ENCODE measurements around the gene RABGAP1L.

The RABGAP1L gene

GRCh38 chr1:174713796-174714195, 554.5 kb downstream of the RABGAP1L start:
- no peak for DNase-seq (ENCODE audit: low read depth)

- no peak for DNase-seq (ENCODE audit: low read depth)
Observed at GRCh38 chr1:174719194-174719593, 559.9 kb downstream of the RABGAP1L start.

DNA sequence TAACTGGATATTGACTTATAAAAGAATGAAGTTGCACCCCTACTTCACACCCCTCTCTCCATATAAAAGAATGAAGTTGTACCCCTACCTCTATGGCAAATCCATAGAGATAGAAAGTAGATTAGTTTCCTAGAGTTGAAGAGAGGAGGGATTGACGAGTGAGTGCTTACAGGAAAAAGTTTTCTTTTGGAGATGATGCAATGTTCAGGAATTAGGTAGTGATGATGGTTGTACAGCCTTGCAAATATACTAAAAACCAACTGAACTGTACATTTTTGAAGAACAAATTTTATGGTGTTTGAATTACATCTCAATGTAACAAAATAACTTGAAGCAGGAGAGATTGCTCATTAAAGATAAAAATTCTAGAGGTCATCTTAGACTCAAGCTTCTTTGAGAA, 561.3 kb downstream of the RABGAP1L start:
- DNase-seq (ENCODE audit: low read depth) = no peak

- DNase-seq (ENCODE audit: low read depth) = no peak
Observed at GRCh38 chr1:174721246-174721645, 561.9 kb downstream of the RABGAP1L start.

- DNase-seq (ENCODE audit: low read depth) = no peak
Observed at GRCh38 chr1:174723816-174724215, 564.5 kb downstream of the RABGAP1L start.

DNA sequence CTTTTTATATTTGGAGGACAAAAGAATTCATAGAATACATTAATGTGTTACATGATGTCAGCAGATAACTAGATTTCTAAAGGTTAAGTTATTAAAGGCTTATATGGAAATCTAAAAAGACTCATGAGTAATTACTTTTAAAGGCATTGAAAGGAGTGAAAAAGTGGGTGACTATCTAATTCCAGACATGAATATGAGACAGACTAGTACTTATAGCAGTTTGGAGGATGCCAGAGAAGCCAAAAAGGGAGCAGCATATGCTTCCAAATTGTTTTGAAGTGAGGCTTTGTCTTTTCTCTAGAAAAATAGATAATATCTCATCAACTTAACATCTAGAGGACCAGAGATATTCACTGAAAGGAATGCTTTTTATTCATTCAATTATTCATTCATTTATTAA, 564.9 kb downstream of the RABGAP1L start:
- no peak for DNase-seq (ENCODE audit: low read depth)

- DNase-seq (ENCODE audit: low read depth) = no peak
Observed at GRCh38 chr1:174726167-174726879, 567.0 kb downstream of the RABGAP1L start.

DNA sequence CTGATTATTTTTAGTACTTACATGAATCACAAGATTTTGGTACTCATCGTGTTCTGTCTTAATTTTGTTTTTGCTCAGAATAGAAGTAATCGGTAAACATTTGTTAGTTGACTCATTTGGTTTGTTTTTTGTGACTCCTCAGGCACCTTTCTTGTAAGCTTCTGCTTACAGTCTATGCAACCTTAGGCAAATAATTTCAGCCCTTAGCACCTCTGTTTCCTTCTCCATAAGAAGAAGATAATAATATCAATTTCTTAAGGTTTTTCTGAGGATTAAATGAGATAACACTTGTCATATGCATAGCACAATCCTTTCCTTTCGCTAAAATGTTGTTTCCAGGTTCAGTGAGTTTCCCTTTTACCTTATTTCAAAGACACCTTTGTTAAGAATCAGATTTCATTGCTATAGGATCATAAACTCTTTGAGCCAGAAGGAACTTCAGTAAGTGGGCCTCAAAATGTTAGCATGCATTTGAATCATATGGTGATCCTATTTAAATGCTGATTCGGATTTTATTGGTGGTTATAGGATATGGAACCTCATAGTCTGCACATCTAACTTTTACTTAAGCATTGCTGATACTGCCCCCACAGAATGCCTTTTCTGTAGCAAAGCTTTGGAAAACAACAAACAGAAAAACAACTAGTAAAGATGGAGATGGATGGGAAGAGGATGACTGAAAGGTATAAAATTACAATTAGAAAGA, 567.7 kb downstream of the RABGAP1L start:
- no peak for DNase-seq (ENCODE audit: low read depth)

DNA sequence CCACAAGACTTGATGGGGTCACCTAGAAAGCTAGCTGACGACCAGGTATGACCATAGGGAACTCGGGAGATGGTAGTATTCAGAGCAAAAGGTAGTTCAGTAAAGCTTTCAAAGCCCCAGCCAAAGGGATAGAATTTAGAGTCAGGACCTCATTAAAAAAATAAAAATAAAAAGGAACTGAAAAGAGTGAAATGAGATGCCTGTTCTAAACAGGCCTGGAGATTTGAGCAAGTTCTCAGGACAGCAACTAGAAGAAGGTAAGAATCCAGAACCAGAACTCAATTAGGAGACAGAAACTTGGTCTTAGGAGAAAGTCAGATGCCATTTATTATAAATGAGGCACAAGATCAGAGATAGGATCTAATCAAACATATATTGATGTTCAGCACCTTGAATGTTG, 575.0 kb downstream of the RABGAP1L start:
- no peak for DNase-seq (ENCODE audit: low read depth)

- no peak for DNase-seq (ENCODE audit: low read depth)
Observed at GRCh38 chr1:174736831-174737230, 577.5 kb downstream of the RABGAP1L start.

- no peak for DNase-seq (ENCODE audit: low read depth)
Observed at GRCh38 chr1:174740249-174740968, 581.1 kb downstream of the RABGAP1L start.

DNA sequence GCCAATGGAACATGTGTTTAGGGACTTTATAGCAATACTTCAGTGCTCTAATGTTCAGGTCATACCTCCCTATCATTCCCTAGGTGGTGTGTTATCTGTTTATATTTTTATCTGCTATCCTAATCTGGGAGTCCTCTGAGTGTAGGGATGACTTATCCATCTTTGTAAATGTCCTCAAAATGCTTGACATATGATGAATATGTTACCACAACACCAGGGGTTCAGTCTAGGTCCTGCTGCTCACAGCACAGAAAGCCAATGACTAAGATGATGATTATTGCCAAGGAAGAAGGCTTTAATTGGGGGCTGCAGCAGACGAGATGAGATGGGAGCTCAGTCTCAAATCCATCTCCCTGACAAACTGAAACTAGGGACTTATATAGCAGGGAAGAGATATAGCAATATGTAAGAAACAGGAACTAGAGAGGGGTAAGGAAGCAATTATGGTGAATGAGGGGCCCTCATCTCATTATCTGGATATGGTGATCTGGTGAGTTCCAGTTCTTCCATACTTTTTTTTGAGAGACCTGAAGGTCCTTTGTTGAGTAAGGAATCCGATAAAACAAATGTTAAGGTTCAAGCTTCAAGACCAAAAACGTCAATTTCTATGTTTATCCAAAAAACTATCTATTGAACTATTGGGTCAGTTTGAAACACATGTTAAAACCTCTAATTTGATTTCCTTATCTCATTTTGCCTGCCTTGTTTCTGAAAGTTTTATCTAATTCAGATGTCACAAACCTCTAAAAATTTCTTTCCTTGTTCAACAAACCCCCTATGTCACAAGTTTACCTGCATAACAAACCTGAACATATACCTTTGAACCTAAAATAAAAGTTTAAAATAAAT, 583.7 kb downstream of the RABGAP1L start:
- DNase-seq (ENCODE audit: low read depth) = no peak

- DNase-seq (ENCODE audit: low read depth) = no peak
Observed at GRCh38 chr1:174743654-174744561, 584.6 kb downstream of the RABGAP1L start.

- DNase-seq (ENCODE audit: low read depth) = no peak
Observed at GRCh38 chr1:174744886-174745285, 585.6 kb downstream of the RABGAP1L start.

DNA sequence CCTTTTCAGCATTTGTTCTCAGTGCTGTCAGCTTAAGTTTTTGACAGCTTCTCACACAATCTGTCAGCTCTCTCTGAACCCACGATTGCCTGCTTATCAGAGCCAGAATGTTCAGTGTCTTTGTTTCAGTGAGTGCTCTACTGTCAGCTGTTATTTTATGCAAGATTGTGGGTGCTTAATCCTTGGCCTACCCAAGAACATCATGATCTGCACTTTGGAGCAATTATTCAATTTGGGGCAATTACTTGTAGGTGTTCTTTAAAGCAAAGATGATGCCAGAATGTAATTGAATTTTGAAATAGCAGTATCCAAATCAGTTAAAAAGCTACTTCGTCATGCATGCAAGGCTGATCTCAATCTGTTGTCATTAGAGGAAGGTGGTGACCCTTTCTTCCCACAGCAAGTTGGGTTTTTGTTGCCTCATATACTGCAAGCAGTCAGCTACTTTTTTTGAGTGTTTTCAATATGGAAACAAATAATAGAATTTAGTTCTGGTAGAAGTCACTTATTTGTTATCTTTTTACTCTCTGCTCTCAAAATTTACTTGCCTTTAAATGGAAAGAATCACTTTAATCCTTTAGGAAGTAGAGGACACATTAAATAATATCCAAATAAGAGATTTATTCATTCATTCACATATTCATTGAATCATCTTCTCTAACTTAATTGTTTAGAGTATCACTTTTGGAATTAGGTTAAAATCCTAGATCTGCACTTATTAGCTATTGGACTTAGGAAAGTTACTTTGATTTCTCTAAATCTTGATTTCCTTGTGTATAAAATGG, 586.9 kb downstream of the RABGAP1L start:
- no peak for DNase-seq (ENCODE audit: low read depth)

GRCh38 chr1:174747613-174748012, 588.3 kb downstream of the RABGAP1L start:
- DNase-seq (ENCODE audit: low read depth) = no peak

GRCh38 chr1:174748586-174748985, 589.3 kb downstream of the RABGAP1L start:
- no peak for DNase-seq (ENCODE audit: low read depth)

- DNase-seq (ENCODE audit: low read depth) = no peak
Observed at GRCh38 chr1:174753131-174753530, 593.8 kb downstream of the RABGAP1L start.

GRCh38 chr1:174761335-174761734, 602.0 kb downstream of the RABGAP1L start:
- no peak for DNase-seq (ENCODE audit: low read depth)

DNA sequence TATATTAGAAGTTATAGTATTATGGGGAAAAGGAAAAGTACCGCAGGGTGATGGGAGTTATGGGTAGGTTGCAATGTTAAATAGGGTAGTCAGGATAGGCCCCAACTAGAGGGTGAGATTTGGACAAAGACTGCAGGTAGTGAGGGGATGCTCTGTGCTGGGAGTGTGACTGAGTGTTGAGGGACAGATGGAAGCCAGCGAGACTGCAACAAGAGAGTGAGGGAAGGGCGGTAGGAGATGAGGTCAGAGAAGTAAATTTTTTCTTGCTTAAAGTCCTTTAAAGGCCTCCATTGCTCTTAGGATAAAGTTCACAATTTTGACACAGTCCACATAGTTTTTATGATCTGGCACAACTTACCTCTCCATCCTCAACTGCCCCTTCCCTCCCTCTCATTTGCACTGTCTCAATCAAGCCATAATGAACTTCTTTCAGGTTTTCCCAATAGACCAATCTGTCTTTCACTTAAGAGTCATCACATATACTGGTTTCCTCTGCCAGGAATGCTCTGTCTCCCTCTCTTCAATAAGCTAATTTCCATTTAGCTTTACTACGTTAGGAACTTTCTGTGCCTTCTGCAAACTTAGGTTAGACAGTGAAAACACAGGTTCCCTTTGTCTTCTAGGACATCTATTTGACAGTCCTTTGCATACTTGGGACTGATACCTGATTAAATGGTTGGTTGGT, 602.7 kb downstream of the RABGAP1L start:
- no peak for DNase-seq (ENCODE audit: low read depth)

All from stimulated activated CD4-positive, alpha-beta T cell treated with anti-CD3 and anti-CD28 coated beads, Interleukin-2, amount 100 ng/mL, for 4 hours (primary cell).